ENCODE measurements around the gene MLANA.

- TF ChIP-seq, protein P1, sequence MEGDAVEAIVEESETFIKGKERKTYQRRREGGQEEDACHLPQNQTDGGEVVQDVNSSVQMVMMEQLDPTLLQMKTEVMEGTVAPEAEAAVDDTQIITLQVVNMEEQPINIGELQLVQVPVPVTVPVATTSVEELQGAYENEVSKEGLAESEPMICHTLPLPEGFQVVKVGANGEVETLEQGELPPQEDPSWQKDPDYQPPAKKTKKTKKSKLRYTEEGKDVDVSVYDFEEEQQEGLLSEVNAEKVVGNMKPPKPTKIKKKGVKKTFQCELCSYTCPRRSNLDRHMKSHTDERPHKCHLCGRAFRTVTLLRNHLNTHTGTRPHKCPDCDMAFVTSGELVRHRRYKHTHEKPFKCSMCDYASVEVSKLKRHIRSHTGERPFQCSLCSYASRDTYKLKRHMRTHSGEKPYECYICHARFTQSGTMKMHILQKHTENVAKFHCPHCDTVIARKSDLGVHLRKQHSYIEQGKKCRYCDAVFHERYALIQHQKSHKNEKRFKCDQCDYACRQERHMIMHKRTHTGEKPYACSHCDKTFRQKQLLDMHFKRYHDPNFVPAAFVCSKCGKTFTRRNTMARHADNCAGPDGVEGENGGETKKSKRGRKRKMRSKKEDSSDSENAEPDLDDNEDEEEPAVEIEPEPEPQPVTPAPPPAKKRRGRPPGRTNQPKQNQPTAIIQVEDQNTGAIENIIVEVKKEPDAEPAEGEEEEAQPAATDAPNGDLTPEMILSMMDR (IDR thresholded peaks at IDR 0.05): no peak
- TF ChIP-seq POLR2A (IDR thresholded peaks at IDR 0.05): no peak
These were observed 48.8 kb downstream of the MLANA start for GRCh38 chr9:5939530-5939929.
